Left hindlimb (tissue), 1 donor: ENCODE results near the gene BCAP31.
A peak's percentile ranks its signal among the peaks of the same experiment; 100 is the strongest.
"Not testable (repeated sequence)": the region's sequence is repeated elsewhere in the genome, so short reads cannot be mapped to it uniquely, and the experiment has no call there.

Experiments
- DNase-seq: peaks from one replicate; pipeline ENCODE4 v3.0.0-alpha.2; 2018

BCAP31 gene

GRCh38 chrX:153692611-153693156 is 31.5 kb downstream of the BCAP31 start:
- DNase-seq = no peak

- no peak for DNase-seq
Measured at GRCh38 chrX:153692003-153692402, 32.2 kb downstream of the BCAP31 start.

GRCh38 chrX:153691032-153691827 is 33.0 kb downstream of the BCAP31 start:
- not testable (repeated sequence) for DNase-seq

GRCh38 chrX:153690466-153690865 is 33.7 kb downstream of the BCAP31 start:
- no peak for DNase-seq

- no peak for DNase-seq
Measured at GRCh38 chrX:153689654-153690465, 34.3 kb downstream of the BCAP31 start.

- peak; percentile 64 for DNase-seq
Measured at GRCh38 chrX:153688911-153689590, 35.1 kb downstream of the BCAP31 start.

- no peak for DNase-seq
Measured at GRCh38 chrX:153688506-153688905, 35.7 kb downstream of the BCAP31 start.

DNA sequence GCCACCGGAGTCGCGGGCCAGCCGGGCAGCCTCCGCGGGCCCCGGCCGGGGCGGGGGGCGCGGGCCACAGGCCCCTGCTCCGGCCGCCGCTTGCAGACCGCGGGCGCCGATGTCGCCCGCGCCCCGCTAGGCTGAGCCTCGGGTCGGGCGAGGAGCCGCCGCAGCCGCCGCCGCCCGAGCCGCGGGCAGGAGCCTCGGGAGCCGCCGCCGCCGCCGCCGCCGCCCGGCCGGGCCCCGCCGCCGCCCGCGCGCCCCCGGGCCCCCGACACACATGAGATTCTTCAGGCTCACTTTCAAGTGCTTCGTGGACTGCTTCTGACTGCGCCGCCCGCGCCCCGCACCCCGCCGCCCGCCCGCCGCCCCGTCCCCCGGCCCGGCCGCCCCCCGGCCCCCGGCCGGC is 36.1 kb downstream of the BCAP31 start:
- no peak for DNase-seq

DNA sequence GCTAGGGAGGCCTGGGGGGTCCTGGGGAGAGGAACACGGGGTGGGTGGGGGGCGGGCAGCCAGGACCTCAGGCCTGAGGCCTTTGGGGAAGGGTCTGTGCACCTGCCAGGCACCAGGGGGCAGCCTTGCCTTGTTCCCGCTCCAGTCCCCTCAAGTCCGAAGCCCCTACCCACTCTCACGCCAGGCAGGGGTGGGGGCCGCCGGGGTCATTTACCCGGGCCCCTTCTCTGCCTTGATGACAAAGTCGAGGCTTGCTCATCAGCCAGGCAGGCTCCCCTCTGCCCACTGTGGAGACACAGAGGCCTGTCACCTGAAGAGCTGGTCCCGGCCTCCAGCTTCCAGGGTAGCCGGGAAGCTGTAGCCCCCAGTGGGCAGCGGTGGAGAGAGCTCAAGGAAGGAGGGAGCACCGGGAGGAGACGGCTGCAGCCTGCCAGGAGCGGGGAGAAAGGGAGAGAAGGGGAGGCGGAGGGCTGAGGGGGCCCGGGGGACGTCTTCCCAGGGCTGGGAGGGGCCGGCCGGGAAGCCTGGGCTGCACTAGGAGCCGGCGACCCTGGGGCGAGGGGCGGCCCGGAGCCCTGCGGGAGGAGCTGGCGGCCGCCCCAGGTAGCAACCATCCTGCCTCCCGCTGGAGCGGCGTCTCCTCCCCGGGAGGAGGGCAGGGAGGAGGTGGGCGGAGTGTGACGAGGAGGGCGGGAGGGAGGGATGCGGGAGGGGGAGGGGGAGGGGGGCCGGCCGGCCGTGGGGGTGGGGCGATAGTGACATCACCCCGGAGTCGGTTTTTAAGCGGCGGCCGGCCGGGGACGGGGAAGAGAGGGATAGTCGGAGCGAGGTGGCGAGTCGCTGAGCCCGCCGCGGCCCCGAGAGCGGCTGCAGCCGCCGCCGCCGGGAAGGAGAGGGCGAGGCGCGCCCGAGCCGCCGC is 36.8 kb downstream of the BCAP31 start, which contains the start of gene SLC6A8:
TSS of gene SLC6A8 (plus strand) at position 806 of the 919 bp plus-strand sequence. CDS start 649 bp downstream, outside the sequence.
- DNase-seq = peak; percentile 82

- no peak for DNase-seq
Measured at GRCh38 chrX:153686711-153687110, 37.5 kb downstream of the BCAP31 start.

DNA sequence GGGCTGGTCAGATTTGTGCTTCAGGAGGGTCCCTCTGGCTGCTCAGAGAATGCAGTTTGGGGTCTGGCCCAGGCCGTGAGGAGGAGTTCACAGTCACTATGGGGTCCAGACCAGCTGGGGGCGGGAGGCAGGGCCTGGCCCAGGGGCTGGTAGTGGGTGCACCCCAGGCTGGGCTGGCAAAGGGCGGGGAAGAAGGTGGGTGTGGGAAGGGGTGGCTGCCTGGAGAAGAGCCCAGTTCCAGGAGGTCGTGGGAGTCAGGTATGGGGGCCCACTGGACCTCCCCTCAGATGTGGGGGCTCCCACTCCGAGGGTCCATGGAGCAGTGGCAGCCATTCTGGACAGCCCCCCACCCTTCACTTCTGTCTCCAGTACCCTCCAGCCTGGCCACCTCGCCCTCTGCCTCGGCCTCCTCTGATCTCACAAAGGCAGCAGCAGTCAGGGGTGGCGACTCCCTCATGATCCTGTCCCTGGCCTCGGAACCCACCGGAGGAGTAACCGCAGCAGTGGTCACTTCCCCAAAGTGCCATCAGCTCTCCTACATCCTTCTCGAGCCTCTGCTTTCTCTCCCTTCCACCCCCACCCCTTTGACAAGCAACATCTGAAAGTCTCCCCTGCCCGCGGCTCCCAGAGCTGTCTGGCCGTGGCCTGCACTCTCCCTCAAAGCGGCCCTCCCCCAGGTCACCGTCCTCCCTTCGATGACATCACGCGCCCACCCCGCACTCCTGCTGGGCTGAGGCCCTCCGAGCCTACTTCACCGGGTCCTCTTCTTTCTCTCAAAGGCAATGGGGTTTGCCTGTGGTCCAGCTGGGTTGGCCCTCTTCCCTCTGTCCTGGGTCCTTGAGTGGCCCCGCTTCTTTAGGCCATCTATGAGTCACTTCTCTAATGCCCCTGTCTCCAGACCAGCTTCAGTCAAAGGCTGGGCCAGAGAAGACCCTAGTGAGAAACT is 38.2 kb downstream of the BCAP31 start:
- no peak for DNase-seq

DNA sequence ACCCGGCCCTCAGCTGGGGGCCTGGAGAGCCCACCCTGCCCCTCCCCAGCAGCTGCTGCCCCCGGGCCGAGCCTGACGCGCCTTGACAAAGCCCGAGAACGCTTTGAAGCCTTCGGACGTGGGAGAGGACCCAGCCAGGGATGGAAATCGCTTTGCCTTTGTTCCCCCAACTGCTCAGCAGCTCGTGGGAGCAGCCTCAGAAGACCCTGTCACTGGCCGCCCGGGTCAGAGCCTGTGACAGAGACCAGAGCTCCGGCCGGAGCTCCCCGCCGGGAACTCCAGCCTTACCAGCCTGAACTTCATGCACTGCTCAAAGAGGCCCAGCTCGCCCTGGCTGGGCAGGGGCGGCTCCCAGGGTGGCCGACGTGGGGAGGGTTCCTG is 39.0 kb downstream of the BCAP31 start:
- no peak for DNase-seq

GRCh38 chrX:153684467-153685155 is 39.6 kb downstream of the BCAP31 start:
- DNase-seq = no peak

GRCh38 chrX:153683486-153683885 is 40.7 kb downstream of the BCAP31 start:
- DNase-seq = not testable (repeated sequence)

- DNase-seq = no peak
Measured at GRCh38 chrX:153681175-153681574, 43.0 kb downstream of the BCAP31 start.

DNA sequence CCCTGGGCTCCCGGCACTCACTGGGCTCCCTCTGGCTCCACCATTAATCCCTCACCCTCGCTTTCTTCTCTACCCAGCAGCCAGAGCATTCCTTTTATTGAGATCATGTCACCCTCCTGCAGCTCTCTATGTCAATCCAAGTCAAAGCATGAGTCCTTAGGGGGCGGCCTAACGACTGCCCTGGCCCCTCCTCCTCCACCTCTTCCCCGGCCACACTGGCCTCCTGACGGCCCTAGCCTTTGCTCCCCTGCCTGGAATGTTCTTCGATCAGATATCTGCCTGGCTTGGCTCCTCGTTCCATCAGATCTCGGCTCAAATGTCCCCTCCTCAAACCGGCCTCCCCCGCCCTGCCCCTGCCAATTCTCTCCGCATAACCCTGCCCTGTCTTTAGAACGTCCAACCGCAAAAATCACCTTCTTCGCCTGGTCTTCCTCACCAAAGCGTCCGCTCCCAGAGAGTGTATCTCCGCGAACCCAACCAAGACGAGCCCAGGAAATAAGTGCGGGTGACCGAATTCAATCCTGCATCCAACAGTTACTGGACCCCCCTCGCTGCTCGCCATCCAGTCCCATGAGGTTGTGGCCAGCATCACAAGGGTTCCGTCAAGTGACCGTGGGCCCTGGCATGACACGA is 49.9 kb downstream of the BCAP31 start:
- DNase-seq = no peak

DNA sequence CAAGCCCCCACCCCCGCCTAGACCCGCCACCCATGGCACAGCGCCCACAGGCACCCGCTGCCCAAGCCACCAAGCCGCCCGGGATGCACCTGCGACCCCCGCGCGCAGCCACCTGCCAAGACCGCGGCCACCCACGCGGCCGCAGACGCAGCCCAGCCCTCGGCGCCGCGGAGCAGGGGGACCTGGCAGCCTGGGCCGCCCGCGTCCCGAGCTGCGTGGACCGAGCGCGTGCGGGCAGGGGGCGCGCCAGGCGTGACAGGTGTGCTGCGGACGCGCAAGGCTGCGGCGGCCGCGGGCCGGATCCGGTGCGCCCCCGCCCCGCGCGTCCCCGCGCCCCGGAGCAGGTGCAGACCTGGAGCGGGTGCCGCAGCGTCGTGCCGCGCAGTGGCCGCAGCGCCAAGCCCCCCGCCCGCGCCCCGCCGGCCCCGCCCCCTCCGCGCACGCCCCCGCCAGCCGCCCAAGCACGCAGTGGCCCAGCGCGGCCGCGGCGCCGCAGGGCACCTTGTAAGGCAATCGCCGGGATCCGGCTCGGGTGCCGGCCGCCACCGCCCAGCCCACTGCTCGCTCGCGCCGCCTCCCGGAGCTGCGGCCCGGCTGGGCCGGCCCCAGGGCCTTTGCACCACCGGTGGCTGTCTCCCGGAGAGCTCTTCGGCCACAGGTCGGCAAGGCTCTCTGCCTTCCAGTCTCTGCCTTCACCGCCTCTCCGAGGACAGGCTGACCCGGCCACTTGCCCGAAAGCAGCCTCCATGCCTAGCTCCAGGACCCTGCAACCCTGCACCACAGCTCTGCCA is 50.6 kb downstream of the BCAP31 start, which contains the start of gene PNCK:
TSS of gene PNCK (minus strand) at position 386 of the 791 bp plus-strand sequence. CDS start 737 bp downstream, outside the sequence.
- DNase-seq = no peak
